GM18951 (cell line): ENCODE results near the gene C3orf80.
"Not testable (repeated sequence)": the region's sequence is repeated elsewhere in the genome, so short reads cannot be mapped to it uniquely, and the experiment has no call there.

Source experiments
- POLR2A ChIP-seq: IDR thresholded peaks from 4 replicates; pipeline ENCODE4 v1.6.1; 2011; ENCODE audit warnings: mild to moderate bottlenecking; ENCODE audit not compliant: insufficient read length, insufficient read depth; ENCODE audit errors: extremely low read depth
- in situ Hi-C: fragments of 300-500 bp; cut with MboI; formaldehyde crosslinking; loops from one replicate; pipeline ENCODE4 v1.12.0; 2022; ENCODE audit warnings: low sequenced_read_pairs, mixed read lengths, inconsistent platforms; ENCODE audit not compliant: unreplicated experiment

Gene C3orf80

DNA sequence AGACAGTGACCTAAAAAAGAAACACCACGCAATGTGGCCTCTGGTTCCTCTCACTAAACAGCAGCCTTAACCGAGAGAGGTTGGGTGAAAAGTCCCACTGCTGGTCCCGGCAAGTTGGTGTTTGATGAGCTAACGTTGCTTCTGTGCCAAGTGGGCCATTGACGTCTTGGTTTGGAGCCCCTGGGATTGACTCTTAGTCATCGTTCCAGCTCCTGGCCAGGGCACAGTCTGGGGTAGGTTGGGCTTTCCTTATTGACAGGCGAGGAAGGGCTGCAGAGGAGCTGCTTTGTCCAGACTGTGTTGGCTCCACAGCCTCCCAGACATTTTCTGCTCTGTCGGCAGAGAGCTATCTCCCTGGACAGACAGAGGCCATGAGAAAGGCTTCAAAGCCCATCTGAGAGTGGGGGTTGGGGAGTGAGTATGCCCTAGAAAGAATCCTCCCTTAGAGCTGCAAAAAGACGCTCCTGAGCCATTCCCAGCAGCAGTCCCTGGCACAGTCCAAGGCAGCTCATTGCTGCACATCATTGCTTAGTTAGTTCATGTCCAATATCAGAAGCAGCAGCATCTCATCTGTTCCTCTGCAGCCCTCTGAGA is 28.6 kb upstream of the C3orf80 start:
- no peak for TF ChIP-seq POLR2A
- in situ Hi-C loops: no loop called here

DNA sequence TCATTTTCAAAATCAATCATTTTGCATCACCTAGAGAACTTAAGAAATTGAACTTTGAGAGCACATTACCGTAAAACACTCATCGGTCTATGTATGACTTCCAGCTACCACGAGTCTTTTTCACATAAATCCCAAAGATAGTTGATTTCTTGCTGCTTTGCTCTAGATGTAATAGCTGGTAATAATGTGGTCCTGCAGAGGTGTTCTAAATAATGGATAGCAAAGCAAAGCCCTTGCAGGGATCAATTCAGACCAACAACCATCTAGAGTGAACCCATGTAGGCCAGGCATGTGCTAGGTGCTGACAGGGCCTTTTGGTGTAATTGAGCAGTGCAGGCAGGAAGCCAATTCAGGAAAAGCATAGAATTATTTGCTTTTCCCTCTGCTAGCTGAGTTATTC is 26.1 kb upstream of the C3orf80 start:
- TF ChIP-seq POLR2A: no peak
- in situ Hi-C loops: no loop called here

DNA sequence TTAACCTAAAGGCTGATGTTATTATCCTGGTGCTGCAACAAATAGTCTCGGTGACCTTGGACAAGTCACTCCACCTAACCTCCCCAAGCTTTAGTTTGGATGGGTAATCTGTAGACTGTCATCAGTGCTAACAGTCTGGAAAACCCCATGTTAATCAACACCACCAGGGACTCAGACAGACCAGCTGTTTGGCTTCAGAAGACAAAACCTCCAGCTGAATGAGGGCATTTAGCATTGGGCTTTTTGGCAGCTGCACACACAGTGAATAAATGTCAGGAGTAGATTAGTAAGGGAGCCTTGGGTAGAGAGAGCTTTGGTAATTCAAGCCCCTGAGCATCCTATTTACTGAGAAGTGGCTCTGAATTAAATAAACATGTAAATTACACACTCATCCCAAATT is 24.9 kb upstream of the C3orf80 start:
- no peak for TF ChIP-seq POLR2A
- in situ Hi-C loops: no loop called here

DNA sequence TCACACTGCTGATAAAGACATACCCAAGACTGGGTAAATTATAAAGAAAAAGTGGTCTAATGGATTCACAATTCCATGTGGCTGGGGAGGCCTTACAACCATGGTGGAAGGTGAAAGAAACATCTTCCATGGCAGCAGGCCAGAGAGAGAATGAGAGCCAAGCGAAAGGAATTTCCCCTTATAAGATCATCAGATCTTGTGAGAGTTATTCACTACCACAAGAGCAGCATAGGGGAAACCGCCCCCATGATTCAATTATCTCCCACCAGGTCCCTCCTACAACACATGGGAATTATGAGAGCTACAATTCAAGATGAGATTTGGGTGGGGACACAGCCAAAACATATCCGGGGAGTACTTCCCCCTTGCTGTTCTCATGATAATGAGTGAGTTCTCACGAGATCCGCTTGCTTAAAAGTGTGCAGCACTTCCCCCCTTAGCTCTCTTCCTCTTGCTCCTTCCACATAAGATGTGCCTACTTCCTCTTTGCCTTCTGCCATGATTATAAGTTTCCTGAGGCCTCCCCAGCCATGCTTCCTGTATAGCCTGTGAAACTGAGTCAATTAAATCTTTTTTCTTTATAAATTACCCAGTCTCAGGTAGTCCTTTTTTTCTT is 20.7 kb upstream of the C3orf80 start:
- in situ Hi-C loops: not testable (repeated sequence)

GRCh38 chr3:160205606-160206005 is 19.6 kb upstream of the C3orf80 start:
- no peak for TF ChIP-seq POLR2A
- in situ Hi-C loops: no loop called here

- TF ChIP-seq POLR2A: no peak
- in situ Hi-C loops: no loop called here
Observed at GRCh38 chr3:160210341-160210740, 14.9 kb upstream of the C3orf80 start.

GRCh38 chr3:160210799-160211221 is 14.4 kb upstream of the C3orf80 start:
- no peak for TF ChIP-seq POLR2A
- in situ Hi-C loops: no loop called here

GRCh38 chr3:160213191-160213590 is 12.0 kb upstream of the C3orf80 start:
- in situ Hi-C loops: no loop called here
- no peak for TF ChIP-seq POLR2A

DNA sequence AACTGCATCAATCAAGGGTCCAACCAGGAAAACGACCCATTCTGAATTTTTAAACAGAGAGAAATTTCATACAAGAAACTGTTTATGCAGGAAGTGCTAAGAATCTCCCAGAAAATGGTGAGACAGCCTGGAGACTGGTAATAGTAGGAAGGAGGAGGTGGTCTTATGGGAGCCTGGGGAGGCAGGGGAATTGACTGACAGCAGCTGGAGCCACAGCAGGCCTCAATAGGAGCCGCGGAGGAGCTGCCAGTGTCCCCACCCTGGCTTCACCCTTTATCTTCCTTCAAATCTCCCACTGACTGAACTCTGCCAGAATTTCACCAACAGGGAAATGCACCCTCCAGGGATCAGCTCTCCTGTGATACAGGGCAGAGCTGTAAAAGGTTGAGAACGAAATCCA is 7.5 kb upstream of the C3orf80 start:
- in situ Hi-C loops: no loop called here

GRCh38 chr3:160218136-160218535 is 7.1 kb upstream of the C3orf80 start:
- TF ChIP-seq POLR2A: no peak
- in situ Hi-C loops: no loop called here

More for the DNA sequence above, 7.5 kb upstream of the C3orf80 start:
- TF ChIP-seq POLR2A: no peak

DNA sequence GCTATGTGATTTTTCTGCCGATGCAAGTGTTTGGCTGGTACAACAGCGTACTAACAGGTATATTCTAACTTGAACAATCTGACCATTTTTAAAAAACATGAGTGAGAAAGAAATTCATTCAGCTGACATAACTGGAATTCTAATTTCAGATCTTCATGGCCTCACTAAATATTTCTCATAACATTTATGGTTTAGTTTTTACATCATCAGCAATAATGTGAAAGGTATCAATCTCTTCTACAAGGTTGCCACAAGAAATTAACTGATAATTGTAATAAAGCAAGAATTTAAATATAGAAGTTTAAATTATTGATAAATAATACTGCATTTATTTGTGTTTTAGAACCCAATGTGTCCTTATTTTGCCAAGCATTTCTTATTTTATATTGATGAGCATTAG is 5.2 kb upstream of the C3orf80 start:
- in situ Hi-C loops: no loop called here
- no peak for TF ChIP-seq POLR2A

GRCh38 chr3:160221019-160221418 is 4.2 kb upstream of the C3orf80 start:
- in situ Hi-C loops: no loop called here
- TF ChIP-seq POLR2A: no peak

- TF ChIP-seq POLR2A: no peak
- in situ Hi-C loops: no loop called here
Observed at GRCh38 chr3:160224256-160224655, 966 bp upstream of the C3orf80 start.

DNA sequence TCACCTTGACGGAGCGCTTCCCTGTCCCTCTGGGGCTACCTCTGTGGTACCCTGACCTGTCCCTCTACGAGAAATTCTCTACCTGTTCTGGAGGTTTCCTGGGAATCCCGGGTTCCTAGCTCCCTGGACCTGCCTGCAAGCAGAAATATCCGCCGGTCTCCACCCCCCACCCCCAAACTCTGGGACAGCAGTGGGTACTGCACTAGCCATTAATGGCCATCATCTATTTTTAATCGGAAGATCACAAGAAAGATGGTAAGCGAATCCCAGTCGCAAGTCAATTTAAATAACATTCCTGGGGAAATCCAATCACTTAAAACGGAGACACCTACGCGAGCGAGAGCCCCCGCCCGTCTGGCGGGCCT is 429 bp upstream of the C3orf80 start:
- in situ Hi-C loops: no loop called here
- no peak for TF ChIP-seq POLR2A
